NCI-H1436 (cell line): ENCODE measurements around the gene CCDC9B.

ENCODE experiments used
- DNase-seq: peaks from one replicate; lab custom pipeline; 2025; lab: John Stamatoyannopoulos, UW

Gene CCDC9B

GRCh38 chr15:40292246-40292645 lies 48.5 kb downstream of the CCDC9B start:
- no peak for DNase-seq

GRCh38 chr15:40290918-40291574 lies 49.7 kb downstream of the CCDC9B start:
- peak; percentile 44 for DNase-seq

- DNase-seq: no peak
These were observed 50.2 kb downstream of the CCDC9B start for GRCh38 chr15:40290545-40290917.

GRCh38 chr15:40289140-40289775 lies 51.5 kb downstream of the CCDC9B start:
- no peak for DNase-seq

GRCh38 chr15:40287968-40288367 lies 52.8 kb downstream of the CCDC9B start:
- DNase-seq: no peak

GRCh38 chr15:40287505-40287904 lies 53.2 kb downstream of the CCDC9B start:
- no peak for DNase-seq

GRCh38 chr15:40286794-40287193 lies 53.9 kb downstream of the CCDC9B start:
- DNase-seq: no peak

GRCh38 chr15:40286061-40286532 lies 54.6 kb downstream of the CCDC9B start:
- no peak for DNase-seq

GRCh38 chr15:40285554-40286011 lies 55.2 kb downstream of the CCDC9B start:
- no peak for DNase-seq

- DNase-seq: no peak
These were observed 55.6 kb downstream of the CCDC9B start for GRCh38 chr15:40285151-40285550.

GRCh38 chr15:40283615-40284300 lies 57.0 kb downstream of the CCDC9B start:
- DNase-seq: no peak

GRCh38 chr15:40282869-40283614 lies 57.7 kb downstream of the CCDC9B start, which contains the start of gene ANKRD63:
TSS of gene ANKRD63 (minus strand) at chr15:40283064. CDS start at chr15:40282586, 478 bp downstream.
- DNase-seq: no peak

- no peak for DNase-seq
These were observed 58.4 kb downstream of the CCDC9B start for GRCh38 chr15:40282147-40282868.

- no peak for DNase-seq
These were observed 59.0 kb downstream of the CCDC9B start for GRCh38 chr15:40281801-40282146.
